Fibroblast of skin of abdomen (primary cell): ENCODE results near the gene KIR3DL1. TPM values are rescaled to one million over a fixed set of nuclear protein-coding genes. Genes with fewer than 3 reads are reported as not detected.
"Not testable (repeated sequence)": the region's sequence is repeated elsewhere in the genome, so short reads cannot be mapped to it uniquely, and the experiment has no call there.

Experiments used
- DNase-seq: peaks from one replicate; pipeline ENCODE4 v3.0.0-alpha.2; 2013
- polyA plus RNA-seq, 2 experiments: library from polyadenylated mRNA; unstranded; fragments of 120-200 nt; gene quantifications; one replicate each; pipeline ENCODE4 v1.2.1, GENCODE V29; 2013; ENCODE audit not compliant: insufficient read length in 2 of 2

Gene KIR3DL1
- polyA plus RNA-seq (2013, experiment 1 of 2; ENCODE audit: insufficient read length) = not detected
- not detected for polyA plus RNA-seq (2013, experiment 2 of 2; ENCODE audit: insufficient read length)

- DNase-seq = not testable (repeated sequence)
These were observed at the start of gene KIR3DL1 for GRCh38 chr19:54816251-54816650. KIR3DL1 (plus strand) TSS chr19:54816468.

- not testable (repeated sequence) for DNase-seq
These were observed 46.6 kb upstream of the KIR3DL1 start, which contains the start of gene KIR2DL1 for GRCh38 chr19:54769646-54770045. KIR2DL1 (plus strand) TSS chr19:54769793; CDS start chr19:54769851, 58 bp downstream.

- DNase-seq = not testable (repeated sequence)
These were observed 45.8 kb upstream of the KIR3DL1 start for GRCh38 chr19:54770511-54770910.

GRCh38 chr19:54771018-54771960 is 45.0 kb upstream of the KIR3DL1 start:
- not testable (repeated sequence) for DNase-seq

GRCh38 chr19:54772666-54773065 is 43.6 kb upstream of the KIR3DL1 start:
- DNase-seq = not testable (repeated sequence)

GRCh38 chr19:54775095-54775815 is 41.0 kb upstream of the KIR3DL1 start:
- DNase-seq = not testable (repeated sequence)

- not testable (repeated sequence) for DNase-seq
These were observed 40.4 kb upstream of the KIR3DL1 start for GRCh38 chr19:54775830-54776229.

- not testable (repeated sequence) for DNase-seq
These were observed 38.4 kb upstream of the KIR3DL1 start for GRCh38 chr19:54777851-54778250.

- not testable (repeated sequence) for DNase-seq
These were observed 37.4 kb upstream of the KIR3DL1 start for GRCh38 chr19:54778896-54779295.

- not testable (repeated sequence) for DNase-seq
These were observed 33.4 kb upstream of the KIR3DL1 start for GRCh38 chr19:54782916-54783315.

- DNase-seq = not testable (repeated sequence)
These were observed 30.1 kb upstream of the KIR3DL1 start for GRCh38 chr19:54786091-54786723.

- DNase-seq = not testable (repeated sequence)
These were observed 28.1 kb upstream of the KIR3DL1 start for GRCh38 chr19:54788154-54788553.

GRCh38 chr19:54790711-54791110 is 25.6 kb upstream of the KIR3DL1 start:
- no peak for DNase-seq

GRCh38 chr19:54791476-54791875 is 24.8 kb upstream of the KIR3DL1 start:
- DNase-seq = no peak

- DNase-seq = no peak
These were observed 23.5 kb upstream of the KIR3DL1 start for GRCh38 chr19:54792814-54793213.

- no peak for DNase-seq
These were observed 20.5 kb upstream of the KIR3DL1 start for GRCh38 chr19:54795758-54796157.

- no peak for DNase-seq
These were observed 12.9 kb upstream of the KIR3DL1 start, which contains the start of gene KIR2DL4 for GRCh38 chr19:54803410-54803809. KIR2DL4 (plus strand) TSS chr19:54803610; CDS start chr19:54803652, 42 bp downstream.

GRCh38 chr19:54804101-54804500 is 12.2 kb upstream of the KIR3DL1 start:
- DNase-seq = no peak

GRCh38 chr19:54804571-54804970 is 11.7 kb upstream of the KIR3DL1 start:
- DNase-seq = no peak

GRCh38 chr19:54805665-54806515 is 10.4 kb upstream of the KIR3DL1 start:
- no peak for DNase-seq

- DNase-seq = no peak
These were observed 9.8 kb upstream of the KIR3DL1 start for GRCh38 chr19:54806516-54806838.

GRCh38 chr19:54814571-54814970 is 1.7 kb upstream of the KIR3DL1 start:
- DNase-seq = not testable (repeated sequence)
